ENCODE data around the gene CHKA. TPM values are rescaled to one million over a fixed set of nuclear protein-coding genes. Genes with fewer than 3 reads are reported as not detected.

Gene CHKA
- total and polyA plus RNA-seq, 2 donors (not counting 3 experiments of a cell fraction or from before 2014, with no cell fraction given), result 21.4 to 25.1 TPM

DNA sequence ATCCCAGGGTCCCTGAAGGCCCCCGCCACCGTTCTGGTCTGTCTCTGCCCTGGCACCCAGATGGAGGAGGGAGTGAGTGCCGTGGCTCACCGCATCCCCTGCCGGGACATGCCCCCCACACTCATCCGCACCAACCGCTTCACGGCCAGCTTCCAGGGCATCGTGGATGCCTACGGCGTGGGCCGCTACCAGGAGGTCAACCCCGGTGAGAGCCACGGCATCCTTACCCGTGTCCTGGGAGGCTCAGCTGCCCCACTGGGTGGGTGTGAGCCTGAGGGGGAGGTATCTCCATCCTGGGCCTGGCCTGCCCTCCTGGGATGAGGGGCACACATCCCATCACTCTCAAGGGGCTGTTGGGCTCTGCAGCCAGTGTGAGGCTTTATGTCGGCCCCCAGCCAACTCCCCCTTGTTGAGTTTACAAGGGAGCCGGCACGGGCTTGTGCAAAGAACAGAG is 76.3 kb downstream of the CHKA start:
- POLR2A ChIA-PET, result no interaction called here
- Histone ChIP-seq H3K4me2 (ENCODE audit: insufficient read depth, low read length) (no peak overlapping the region), H3K4me3 (replicated peaks in 1 of 3; ENCODE audit: insufficient read depth in 1 of 3, low read depth in 1 of 3, low read length in 3 of 3) (no peak overlapping the region), H3K27ac (ENCODE audit: insufficient read depth, low read depth, low read length) (no peak overlapping the region), H3K9me1 (replicated peaks; ENCODE audit: control insufficient read depth, extremely low read depth, insufficient read depth, low read length) (no peaks in the 10 kb centered on the region), H3K36me3 (ENCODE audit: control insufficient read depth in 2 of 2, extremely low read depth in 1 of 2, insufficient read depth in 2 of 2, low read length in 2 of 2) (peaks cover 4 to 44% of the 10 kb centered on the region in 2 experiments), H2AFZ (ENCODE audit: low read depth, low read length) (no peak overlapping the region), H3K9ac (replicated peaks; ENCODE audit: extremely low read depth, insufficient read depth, low read length) (no peak overlapping the region), H3K79me2 (ENCODE audit: control insufficient read depth, insufficient read depth, low read length) (peaks cover 14% of the 10 kb centered on the region), H4K20me1 (replicated peaks; ENCODE audit: control insufficient read depth, extremely low read depth, insufficient read depth, low read length) (no peaks in the 10 kb centered on the region), H3K27me3 (ENCODE audit: control insufficient read depth in 2 of 2, insufficient read depth in 2 of 2, low read length in 2 of 2) (no peaks in the 10 kb centered on the region), H3K4me1 (ENCODE audit: control insufficient read depth, extremely low read depth, insufficient read depth, low read length) (peaks cover 6% of the 10 kb centered on the region), H3K9me3 (replicated peaks; ENCODE audit: control insufficient read depth, insufficient read depth, low read length) (no peaks in the 10 kb centered on the region)
- TF ChIP-seq POLR2A (IDR thresholded peaks at IDR 0.05; ENCODE audit: low read depth, low read length), result no peak
- TF ChIP-seq POLR2AphosphoS5 (IDR thresholded peaks at IDR 0.05; ENCODE audit: insufficient read depth, low read depth, low read length), result no peak
- TF ChIP-seq JUN (IDR thresholded peaks at IDR 0.05; ENCODE audit: borderline replicate concordance, insufficient read depth, insufficient read length, low read depth), result no peak
- TF ChIP-seq FOS (IDR thresholded peaks at IDR 0.05; ENCODE audit: borderline replicate concordance, insufficient read depth, low read length), result no peak
- TF ChIP-seq, protein P1, sequence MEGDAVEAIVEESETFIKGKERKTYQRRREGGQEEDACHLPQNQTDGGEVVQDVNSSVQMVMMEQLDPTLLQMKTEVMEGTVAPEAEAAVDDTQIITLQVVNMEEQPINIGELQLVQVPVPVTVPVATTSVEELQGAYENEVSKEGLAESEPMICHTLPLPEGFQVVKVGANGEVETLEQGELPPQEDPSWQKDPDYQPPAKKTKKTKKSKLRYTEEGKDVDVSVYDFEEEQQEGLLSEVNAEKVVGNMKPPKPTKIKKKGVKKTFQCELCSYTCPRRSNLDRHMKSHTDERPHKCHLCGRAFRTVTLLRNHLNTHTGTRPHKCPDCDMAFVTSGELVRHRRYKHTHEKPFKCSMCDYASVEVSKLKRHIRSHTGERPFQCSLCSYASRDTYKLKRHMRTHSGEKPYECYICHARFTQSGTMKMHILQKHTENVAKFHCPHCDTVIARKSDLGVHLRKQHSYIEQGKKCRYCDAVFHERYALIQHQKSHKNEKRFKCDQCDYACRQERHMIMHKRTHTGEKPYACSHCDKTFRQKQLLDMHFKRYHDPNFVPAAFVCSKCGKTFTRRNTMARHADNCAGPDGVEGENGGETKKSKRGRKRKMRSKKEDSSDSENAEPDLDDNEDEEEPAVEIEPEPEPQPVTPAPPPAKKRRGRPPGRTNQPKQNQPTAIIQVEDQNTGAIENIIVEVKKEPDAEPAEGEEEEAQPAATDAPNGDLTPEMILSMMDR (IDR thresholded peaks at IDR 0.05; ENCODE audit: extremely low read depth in 1 of 2, insufficient read depth in 1 of 2, low read depth in 1 of 2, low read length in 2 of 2), result no peak
- no peak for TF ChIP-seq EZH2 (IDR thresholded peaks at IDR 0.05; ENCODE audit: borderline replicate concordance, low read depth, low read length, severe bottlenecking)
- no peak for TF ChIP-seq MYC (IDR thresholded peaks at IDR 0.05; ENCODE audit: low read depth, low read length)
- TF ChIP-seq GATA2 (IDR thresholded peaks at IDR 0.05; ENCODE audit: insufficient read depth, insufficient read length, low read depth, low read length), result no peak
- TF ChIP-seq, protein P2, sequence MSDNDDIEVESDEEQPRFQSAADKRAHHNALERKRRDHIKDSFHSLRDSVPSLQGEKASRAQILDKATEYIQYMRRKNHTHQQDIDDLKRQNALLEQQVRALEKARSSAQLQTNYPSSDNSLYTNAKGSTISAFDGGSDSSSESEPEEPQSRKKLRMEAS (IDR thresholded peaks at IDR 0.05; ENCODE audit: insufficient read depth, insufficient read length), result no peak
- BruUV-seq (replicated peaks), result no TSS peak
- CTCF ChIA-PET, result no interaction called here
- DNase-seq (ENCODE audit: low read depth, low spot score) (no peak), FAIRE-seq (no peak)
- intact Hi-C loops (cut with micrococcal nuclease) (no loop called here), dilution Hi-C loops (cut with MboI; ENCODE audit: extremely low pct_ligation_motif_present, low sequenced_read_pairs) (no loop called here)

Measured in endothelial cell of umbilical vein (primary cell).